HCT116 (cell line): Measurements from ENCODE around the gene C19orf18. TPM values are rescaled to one million over a fixed set of nuclear protein-coding genes. Genes with fewer than 3 reads are reported as not detected.

Experiments used
- ATAC-seq: fragments of 200-7000 bp; cut with Tn5 transposase; 2 replicates; pipeline ENCODE4 v1.9.1; 2020; ENCODE audit warnings: mild to moderate bottlenecking, moderate library complexity
- BruUV-seq: library from RNA; stranded (reverse); fragments of 400-500 nt; replicated peaks from 2 replicates; lab custom pipeline; 2021; lab: Mats Ljungman, UMichigan
- CTCF ChIA-PET: fragments of 300-600 bp; sonication (Branson Sonifier 250); formaldehyde crosslinking; loops from one replicate; lab custom pipeline; 2021; ENCODE audit warnings: antibody characterized with exemption; lab: Charles Lee
- POLR2A ChIA-PET: fragments of 300-600, 350-600 bp; sonication (Branson Sonifier 250); formaldehyde crosslinking; loops from one replicate; lab custom pipeline; 2021; ENCODE audit warnings: antibody characterized with exemption; lab: Charles Lee
- RAD21 ChIA-PET, 2 experiments: fragments of 300-600 bp; sonication (Branson Sonifier 250); formaldehyde crosslinking; loops; one replicate each; lab custom pipeline; 2023; ENCODE audit warnings: low total read pairs in 2 of 2; ENCODE audit not compliant: uncharacterized antibody in 2 of 2, unreplicated experiment in 2 of 2, low non-redundant PET in 1 of 2; lab: Charles Lee
- DNase-seq: peaks from one replicate; pipeline ENCODE4 v3.0.0-alpha.2; 2010; ENCODE audit warnings: low read depth, low spot score
- H2AFZ ChIP-seq: fragments of 200-600 bp; shearing (Covaris generic), sonication (generic); 2 replicates; pipeline ENCODE4 v1.6.1; 2017; ENCODE audit warnings: low read depth, mixed run types, mixed read lengths, antibody characterized with exemption, low read length; ENCODE audit not compliant: poor library complexity, severe bottlenecking
- H3K27ac ChIP-seq: 2 replicates; pipeline ENCODE4 v1.5.1; 2012; ENCODE audit warnings: low read depth, low read length
- H3K27me3 ChIP-seq: fragments of 200-600 bp; sonication (generic); 2 replicates; pipeline ENCODE4 v1.6.1; 2016; ENCODE audit warnings: mixed run types, low read length, mixed read lengths; ENCODE audit not compliant: insufficient read depth
- H3K36me3 ChIP-seq, 2 experiments: fragments of 200-500 bp in 1 of 2; fragments of 200-600 bp in 1 of 2; sonication (Bioruptor generic) in 1 of 2; sonication (generic) in 1 of 2; 2 replicates each; pipeline versions ENCODE4 v1.5.1 to v1.6.1; 2014 to 2016; ENCODE audit warnings: low read length in 2 of 2, inconsistent platforms in 1 of 2, mixed read lengths in 1 of 2, mixed run types in 1 of 2; ENCODE audit not compliant: insufficient read depth in 2 of 2, control insufficient read depth in 1 of 2
- H3K4me1 ChIP-seq, 2 experiments: fragments of 200-600 bp in 1 of 2; sonication (generic) in 1 of 2; 2 replicates each; pipeline versions ENCODE4 v1.5.1 to v1.6.1; 2012 to 2017; ENCODE audit warnings: low read length in 2 of 2, inconsistent platforms in 1 of 2, mild to moderate bottlenecking in 1 of 2, mixed read lengths in 1 of 2, mixed run types in 1 of 2, moderate library complexity in 1 of 2; ENCODE audit not compliant: insufficient read depth in 2 of 2, control insufficient read depth in 1 of 2
- H3K4me2 ChIP-seq: fragments of 200-600 bp; sonication (generic); 2 replicates; pipeline ENCODE4 v1.6.1; 2017; ENCODE audit warnings: mixed run types, low read length, mixed read lengths
- H3K4me3 ChIP-seq, 2 experiments: fragments of 200-600 bp in 1 of 2; sonication (generic) in 1 of 2; replicated peaks in 1 of 2; 2 replicates each; pipeline ENCODE4 v1.5.1; 2011 to 2016; ENCODE audit warnings: low read length in 2 of 2, control low read depth in 1 of 2, low read depth in 1 of 2, mild to moderate bottlenecking in 1 of 2, mixed read lengths in 1 of 2, mixed run types in 1 of 2
- H3K79me2 ChIP-seq: fragments of 200-600 bp; sonication (generic); 2 replicates; pipeline ENCODE4 v1.6.1; 2017; ENCODE audit warnings: mild to moderate bottlenecking, mixed run types, low read length, moderate library complexity, mixed read lengths; ENCODE audit not compliant: insufficient read depth
- H3K9ac ChIP-seq: fragments of 200-600 bp; sonication (generic); 2 replicates; pipeline ENCODE4 v1.6.1; 2016; ENCODE audit warnings: low read length, mixed read lengths
- H3K9me2 ChIP-seq: fragments of 200-600 bp; sonication (generic), shearing (Covaris generic); 2 replicates; pipeline ENCODE4 v1.6.1; 2017; ENCODE audit warnings: mixed run types, mild to moderate bottlenecking, moderate library complexity; ENCODE audit not compliant: insufficient read depth
- H3K9me3 ChIP-seq, 2 experiments: fragments of 200-500 bp in 1 of 2; fragments of 200-600 bp in 1 of 2; sonication (Bioruptor generic) in 1 of 2; sonication (generic) in 1 of 2; 2 replicates each; pipeline ENCODE4 v1.6.1; 2014 to 2017; ENCODE audit warnings: low read length in 2 of 2, mixed read lengths in 2 of 2, inconsistent platforms in 1 of 2, low read depth in 1 of 2, mild to moderate bottlenecking in 1 of 2, mixed run types in 1 of 2, moderate library complexity in 1 of 2; ENCODE audit not compliant: control insufficient read depth in 1 of 2, insufficient read depth in 1 of 2
- H4K20me1 ChIP-seq: fragments of 200-600 bp; sonication (generic), shearing (Covaris generic); 2 replicates; pipeline ENCODE4 v1.6.1; 2017; ENCODE audit warnings: mixed run types, mild to moderate bottlenecking, moderate library complexity; ENCODE audit not compliant: insufficient read depth
- CBX3 ChIP-seq: IDR thresholded peaks from 2 replicates; pipeline ENCODE4 v1.6.1; 2012; ENCODE audit warnings: low read depth
- CEBPB ChIP-seq: IDR thresholded peaks from 2 replicates; pipeline ENCODE4 v1.6.1; 2012; ENCODE audit warnings: low read depth
- EZH2 ChIP-seq: fragments of 200-600 bp; sonication (generic); IDR thresholded peaks from 2 replicates; pipeline ENCODE4 v1.6.1; 2017; ENCODE audit warnings: antibody characterized with exemption, mixed run types
- EZH2phosphoT487 ChIP-seq: fragments of 200-600 bp; IDR thresholded peaks from 2 replicates; pipeline ENCODE4 v1.6.1; 2018; ENCODE audit warnings: antibody characterized with exemption, borderline replicate concordance
- POLR2A ChIP-seq: IDR thresholded peaks from 2 replicates; pipeline ENCODE4 v1.7.0; 2011; ENCODE audit warnings: borderline replicate concordance; ENCODE audit not compliant: insufficient read depth, insufficient read length; ENCODE audit errors: extremely low read depth
- RAD21 ChIP-seq: IDR thresholded peaks from 2 replicates; pipeline ENCODE4 v1.6.1; 2012; ENCODE audit warnings: low read depth, mild to moderate bottlenecking
- SIN3A ChIP-seq: IDR thresholded peaks from 2 replicates; pipeline ENCODE4 v1.6.1; 2012; ENCODE audit warnings: low read depth
- TCF7L2 ChIP-seq: IDR thresholded peaks from 2 replicates; pipeline ENCODE4 v1.7.0; 2011; ENCODE audit warnings: borderline replicate concordance, inconsistent platforms; ENCODE audit not compliant: insufficient read depth, insufficient read length; ENCODE audit errors: extremely low read depth
- YY1 ChIP-seq: IDR thresholded peaks from 2 replicates; pipeline ENCODE4 v1.6.1; 2011; ENCODE audit warnings: low read length, low read depth, moderate library complexity, mild to moderate bottlenecking; ENCODE audit not compliant: insufficient replicate concordance; ENCODE audit errors: extremely low read depth
- ZFX ChIP-seq: fragments of 450-650 bp; IDR thresholded peaks from 2 replicates; pipeline ENCODE4 v1.6.1; 2017
- intact Hi-C: fragments of 100-400 bp; cut with micrococcal nuclease; formaldehyde crosslinking; loops from 2 replicates; pipeline ENCODE4 v1.10.0; 2022
- total RNA-seq: library from RNA; stranded (reverse); gene quantifications from one replicate; pipeline ENCODE4 v1.2.1, GENCODE V29; 2021; ENCODE audit not compliant: unreplicated experiment
- TF ChIP-seq, protein P1 (sequence below): IDR thresholded peaks from 2 replicates; pipeline ENCODE4 v1.6.1; 2012
- TF ChIP-seq, protein P2 (sequence below): IDR thresholded peaks from 2 replicates; pipeline ENCODE4 v1.6.1; 2012
- TF ChIP-seq, protein P3 (sequence below): IDR thresholded peaks from 2 replicates; pipeline ENCODE4 v1.6.1; 2012; ENCODE audit warnings: low read depth

C19orf18 gene
- total RNA-seq, 1 experiment from 2014 or later: not detected

DNA sequence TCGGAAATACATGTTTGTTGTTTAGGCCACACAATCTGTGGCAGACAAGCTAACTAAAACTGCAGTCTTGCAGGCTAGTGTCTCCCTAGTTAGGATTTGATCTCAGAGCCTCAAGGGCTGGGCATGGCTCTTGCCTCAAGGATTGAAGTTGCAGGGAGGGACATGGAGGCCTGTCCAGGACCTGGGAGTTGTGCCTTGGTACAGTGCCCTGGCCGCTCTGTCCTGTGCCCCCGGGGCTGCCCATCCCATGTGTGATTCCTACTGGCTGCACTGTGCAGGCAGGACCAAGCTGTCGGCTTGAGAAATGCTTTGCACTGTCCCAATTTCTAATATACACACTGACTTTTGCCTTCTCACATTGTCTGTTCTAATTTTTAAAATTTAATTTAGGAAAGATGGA, 19.3 kb downstream of the C19orf18 start:
- no TSS peak for BruUV-seq
- intact Hi-C loops: no loop called here
- ChIA-PET RAD21 (no interaction called here), POLR2A (no interaction called here), CTCF (no interaction called here)
- no peaks in the 10 kb centered on the region for H3K27me3 ChIP-seq
- no peak for DNase-seq
- no peaks in the 10 kb centered on the region for H3K36me3 ChIP-seq
- H3K4me2 ChIP-seq: no peak overlapping the region
- H3K9me2 ChIP-seq: no peaks in the 10 kb centered on the region
- no peaks in the 10 kb centered on the region for H4K20me1 ChIP-seq
- no peak overlapping the region for H3K9ac ChIP-seq
- H3K27ac ChIP-seq: no peak overlapping the region
- no peaks in the 10 kb centered on the region for H3K79me2 ChIP-seq
- ATAC-seq: no peak
- TF ChIP-seq, protein P1, sequence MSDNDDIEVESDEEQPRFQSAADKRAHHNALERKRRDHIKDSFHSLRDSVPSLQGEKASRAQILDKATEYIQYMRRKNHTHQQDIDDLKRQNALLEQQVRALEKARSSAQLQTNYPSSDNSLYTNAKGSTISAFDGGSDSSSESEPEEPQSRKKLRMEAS: no peak
- no peak for TF ChIP-seq EZH2
- TF ChIP-seq SIN3A: no peak
- TF ChIP-seq EZH2phosphoT487: no peak
- no peak for TF ChIP-seq TCF7L2
- TF ChIP-seq, protein P2, sequence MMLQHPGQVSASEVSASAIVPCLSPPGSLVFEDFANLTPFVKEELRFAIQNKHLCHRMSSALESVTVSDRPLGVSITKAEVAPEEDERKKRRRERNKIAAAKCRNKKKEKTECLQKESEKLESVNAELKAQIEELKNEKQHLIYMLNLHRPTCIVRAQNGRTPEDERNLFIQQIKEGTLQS: no peak
- no peak for TF ChIP-seq YY1
- TF ChIP-seq ZFX: no peak
- TF ChIP-seq CEBPB: no peak
- TF ChIP-seq, protein P3, sequence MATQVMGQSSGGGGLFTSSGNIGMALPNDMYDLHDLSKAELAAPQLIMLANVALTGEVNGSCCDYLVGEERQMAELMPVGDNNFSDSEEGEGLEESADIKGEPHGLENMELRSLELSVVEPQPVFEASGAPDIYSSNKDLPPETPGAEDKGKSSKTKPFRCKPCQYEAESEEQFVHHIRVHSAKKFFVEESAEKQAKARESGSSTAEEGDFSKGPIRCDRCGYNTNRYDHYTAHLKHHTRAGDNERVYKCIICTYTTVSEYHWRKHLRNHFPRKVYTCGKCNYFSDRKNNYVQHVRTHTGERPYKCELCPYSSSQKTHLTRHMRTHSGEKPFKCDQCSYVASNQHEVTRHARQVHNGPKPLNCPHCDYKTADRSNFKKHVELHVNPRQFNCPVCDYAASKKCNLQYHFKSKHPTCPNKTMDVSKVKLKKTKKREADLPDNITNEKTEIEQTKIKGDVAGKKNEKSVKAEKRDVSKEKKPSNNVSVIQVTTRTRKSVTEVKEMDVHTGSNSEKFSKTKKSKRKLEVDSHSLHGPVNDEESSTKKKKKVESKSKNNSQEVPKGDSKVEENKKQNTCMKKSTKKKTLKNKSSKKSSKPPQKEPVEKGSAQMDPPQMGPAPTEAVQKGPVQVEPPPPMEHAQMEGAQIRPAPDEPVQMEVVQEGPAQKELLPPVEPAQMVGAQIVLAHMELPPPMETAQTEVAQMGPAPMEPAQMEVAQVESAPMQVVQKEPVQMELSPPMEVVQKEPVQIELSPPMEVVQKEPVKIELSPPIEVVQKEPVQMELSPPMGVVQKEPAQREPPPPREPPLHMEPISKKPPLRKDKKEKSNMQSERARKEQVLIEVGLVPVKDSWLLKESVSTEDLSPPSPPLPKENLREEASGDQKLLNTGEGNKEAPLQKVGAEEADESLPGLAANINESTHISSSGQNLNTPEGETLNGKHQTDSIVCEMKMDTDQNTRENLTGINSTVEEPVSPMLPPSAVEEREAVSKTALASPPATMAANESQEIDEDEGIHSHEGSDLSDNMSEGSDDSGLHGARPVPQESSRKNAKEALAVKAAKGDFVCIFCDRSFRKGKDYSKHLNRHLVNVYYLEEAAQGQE: no peak
- TF ChIP-seq POLR2A: no peak
- no peak for TF ChIP-seq RAD21
- TF ChIP-seq CBX3: no peak
- TF ChIP-seq, all 23 proteins: peak for 0
- Histone ChIP-seq H3K4me3 (no peak overlapping the region), H3K9me3 (peaks cover 0 to 20% of the 10 kb centered on the region in 2 experiments; a peak in 2 of 4 replicates), H3K4me1 (no peaks in the 10 kb centered on the region), H2AFZ (no peak overlapping the region)
